Thyroid gland (tissue), 4 donors: ENCODE results near the gene RIPK3.

Experiments used
- CTCF ChIP-seq, 6 experiments: fragments of 200-600 bp in 3 of 6; fragments of 450-650 bp in 3 of 6; sonication (generic) in 3 of 6; IDR thresholded peaks; one replicate each; pipeline ENCODE4 v1.5.1; 2016 to 2019; ENCODE audit warnings: antibody characterized with exemption in 6 of 6, mild to moderate bottlenecking in 2 of 6, inconsistent platforms in 1 of 6, moderate library complexity in 1 of 6
- POLR2A ChIP-seq, 2 donors: fragments of 450-650 bp; IDR thresholded peaks; one replicate each; pipeline ENCODE4 v1.6.1; 2017; ENCODE audit warnings: antibody characterized with exemption in 2 of 2, mild to moderate bottlenecking in 2 of 2, moderate library complexity in 1 of 2

DNA sequence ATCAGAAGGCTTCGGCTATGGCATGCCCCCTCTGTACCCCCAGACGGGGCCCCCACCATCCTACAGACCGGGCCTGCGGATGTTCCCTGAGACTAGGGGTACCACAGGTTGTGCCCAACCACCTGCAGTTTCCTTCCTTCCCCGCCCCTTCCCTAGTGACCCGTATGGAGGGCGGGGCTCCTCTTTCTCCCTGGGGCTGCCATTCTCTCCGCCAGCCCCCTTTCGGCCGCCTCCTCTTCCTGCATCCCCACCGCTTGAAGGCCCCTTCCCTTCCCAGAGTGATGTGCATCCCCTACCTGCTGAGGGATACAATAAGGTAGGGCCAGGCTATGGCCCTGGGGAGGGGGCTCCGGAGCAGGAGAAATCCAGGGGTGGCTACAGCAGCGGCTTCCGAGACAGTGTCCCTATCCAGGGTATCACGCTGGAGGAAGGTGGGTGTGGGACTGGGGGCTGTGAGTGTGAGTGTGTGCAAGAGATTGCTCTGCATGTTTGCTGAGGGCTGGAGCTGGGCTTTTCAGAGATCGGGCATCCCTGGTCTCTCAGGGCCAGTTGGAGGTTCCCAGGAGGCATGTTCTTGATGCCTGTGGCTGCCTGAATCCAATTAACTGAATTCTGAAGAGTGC is 36.8 kb upstream of the RIPK3 start:
- no peak for TF ChIP-seq CTCF (IDR thresholded peaks at IDR 0.05)
- no peak for TF ChIP-seq POLR2A (IDR thresholded peaks at IDR 0.05)
